ENCODE results near the gene NTRK1.

The NTRK1 gene

DNA sequence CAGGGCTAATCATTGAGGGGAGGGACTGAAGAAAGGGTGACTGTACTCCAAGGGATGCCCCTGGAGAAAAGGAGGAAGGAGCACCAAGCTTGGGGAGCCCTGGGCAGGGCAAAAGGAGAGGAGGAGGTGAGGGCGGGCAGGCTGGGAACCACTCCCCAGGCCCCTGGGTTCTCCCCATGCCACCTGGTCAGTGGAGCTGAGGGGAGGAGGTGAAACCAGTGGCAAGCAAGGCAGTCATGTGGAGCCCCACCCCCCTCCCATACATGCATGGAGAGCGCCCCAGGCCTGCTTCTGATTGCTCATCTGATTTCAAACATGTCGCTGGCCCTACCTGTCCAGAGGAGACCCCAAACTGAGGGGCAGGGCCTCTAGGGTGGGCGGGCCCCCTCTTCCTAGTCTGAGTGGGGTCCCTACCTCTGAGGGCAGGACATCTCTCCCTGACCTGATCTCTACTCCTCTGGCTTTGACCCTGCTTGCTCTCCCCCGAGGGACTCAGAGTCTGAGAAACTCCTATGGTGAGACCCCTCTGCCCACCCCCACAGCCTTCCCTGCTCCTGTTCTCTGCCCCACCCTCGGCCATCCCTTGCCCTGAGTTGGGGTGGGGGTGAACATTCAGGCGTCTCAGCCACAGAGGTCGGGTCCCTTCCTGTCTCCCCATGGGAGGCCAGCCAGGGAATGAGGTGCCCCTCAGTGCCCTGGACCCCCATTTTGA is 20.3 kb upstream of the NTRK1 start:
- Mint-ChIP-seq H3K4me1 (peaks cover 53% of the 10 kb centered on the region), H3K36me3 (ENCODE audit: low read depth) (no peaks in the 10 kb centered on the region), H3K27me3 (ENCODE audit: low read depth, poor library complexity) (peaks cover 86% of the 10 kb centered on the region), H3K27ac (no peak overlapping the region), H3K9me3 (no peaks in the 10 kb centered on the region), H3K4me3 (no peak overlapping the region)
- TF ChIP-seq, protein P1, sequence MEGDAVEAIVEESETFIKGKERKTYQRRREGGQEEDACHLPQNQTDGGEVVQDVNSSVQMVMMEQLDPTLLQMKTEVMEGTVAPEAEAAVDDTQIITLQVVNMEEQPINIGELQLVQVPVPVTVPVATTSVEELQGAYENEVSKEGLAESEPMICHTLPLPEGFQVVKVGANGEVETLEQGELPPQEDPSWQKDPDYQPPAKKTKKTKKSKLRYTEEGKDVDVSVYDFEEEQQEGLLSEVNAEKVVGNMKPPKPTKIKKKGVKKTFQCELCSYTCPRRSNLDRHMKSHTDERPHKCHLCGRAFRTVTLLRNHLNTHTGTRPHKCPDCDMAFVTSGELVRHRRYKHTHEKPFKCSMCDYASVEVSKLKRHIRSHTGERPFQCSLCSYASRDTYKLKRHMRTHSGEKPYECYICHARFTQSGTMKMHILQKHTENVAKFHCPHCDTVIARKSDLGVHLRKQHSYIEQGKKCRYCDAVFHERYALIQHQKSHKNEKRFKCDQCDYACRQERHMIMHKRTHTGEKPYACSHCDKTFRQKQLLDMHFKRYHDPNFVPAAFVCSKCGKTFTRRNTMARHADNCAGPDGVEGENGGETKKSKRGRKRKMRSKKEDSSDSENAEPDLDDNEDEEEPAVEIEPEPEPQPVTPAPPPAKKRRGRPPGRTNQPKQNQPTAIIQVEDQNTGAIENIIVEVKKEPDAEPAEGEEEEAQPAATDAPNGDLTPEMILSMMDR (IDR thresholded peaks at IDR 0.05), result no peak
- no peak for DNase-seq

DNA sequence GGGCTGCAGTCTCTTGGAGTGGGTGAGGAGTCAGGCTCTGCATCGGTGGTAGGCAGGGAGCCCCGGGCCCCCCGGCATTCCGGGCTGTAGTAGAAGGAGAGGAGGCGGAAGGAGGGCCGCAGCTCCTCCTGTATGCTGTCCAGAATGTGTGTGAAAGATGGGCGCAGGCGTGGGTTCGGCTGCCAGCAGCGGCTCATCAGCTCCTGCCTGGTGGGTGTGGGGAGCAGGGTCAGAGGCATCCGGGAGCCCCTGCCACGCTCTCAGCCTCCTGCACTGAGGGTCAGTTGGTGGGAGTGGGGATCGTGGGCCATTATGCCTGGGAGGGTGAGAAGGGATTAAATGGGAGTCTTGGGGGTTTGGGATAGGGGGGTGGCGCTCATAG is 19.8 kb upstream of the NTRK1 start:
- Mint-ChIP-seq H3K36me3 (ENCODE audit: low read depth) (no peaks in the 10 kb centered on the region), H3K4me1 (peaks cover 53% of the 10 kb centered on the region), H3K9me3 (no peaks in the 10 kb centered on the region), H3K27me3 (ENCODE audit: low read depth, poor library complexity) (peaks cover 86% of the 10 kb centered on the region), H3K4me3 (no peak overlapping the region), H3K27ac (no peak overlapping the region)
- DNase-seq, result no peak
- TF ChIP-seq, protein P1 (IDR thresholded peaks at IDR 0.05), result no peak

DNA sequence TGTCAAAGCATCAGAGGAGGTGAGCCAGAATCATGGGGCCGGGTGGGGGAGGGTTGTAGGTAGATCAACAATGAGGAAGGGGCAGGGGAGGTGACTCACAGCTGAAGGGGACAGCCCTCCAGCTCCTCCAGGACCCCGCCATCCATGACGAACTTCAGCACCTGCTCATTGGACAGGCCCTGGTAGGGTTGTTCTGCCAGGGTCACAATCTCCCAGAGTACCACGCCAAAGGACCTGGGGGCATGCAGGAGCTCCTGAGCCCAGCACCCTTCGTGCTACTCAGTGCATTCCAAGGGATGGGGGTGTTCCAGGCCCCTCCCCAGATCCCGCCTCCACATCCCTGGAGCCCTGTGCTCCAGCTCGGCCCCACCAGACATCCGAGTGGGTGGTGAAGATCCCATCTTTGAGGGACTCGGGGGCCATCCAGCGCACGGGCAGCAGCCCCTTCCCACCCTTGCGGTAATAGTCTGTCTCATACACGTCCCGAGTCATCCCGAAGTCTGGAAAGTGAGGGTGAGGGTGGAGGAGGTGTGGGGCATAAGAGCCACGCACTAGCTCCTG is 19.3 kb upstream of the NTRK1 start:
- Mint-ChIP-seq H3K4me3 (no peak overlapping the region), H3K9me3 (no peaks in the 10 kb centered on the region), H3K27me3 (ENCODE audit: low read depth, poor library complexity) (peaks cover 86% of the 10 kb centered on the region), H3K4me1 (peaks cover 48% of the 10 kb centered on the region), H3K36me3 (ENCODE audit: low read depth) (no peaks in the 10 kb centered on the region), H3K27ac (no peak overlapping the region)
- TF ChIP-seq, protein P1 (IDR thresholded peaks at IDR 0.05), result no peak
- DNase-seq, result peak; percentile 36

DNA sequence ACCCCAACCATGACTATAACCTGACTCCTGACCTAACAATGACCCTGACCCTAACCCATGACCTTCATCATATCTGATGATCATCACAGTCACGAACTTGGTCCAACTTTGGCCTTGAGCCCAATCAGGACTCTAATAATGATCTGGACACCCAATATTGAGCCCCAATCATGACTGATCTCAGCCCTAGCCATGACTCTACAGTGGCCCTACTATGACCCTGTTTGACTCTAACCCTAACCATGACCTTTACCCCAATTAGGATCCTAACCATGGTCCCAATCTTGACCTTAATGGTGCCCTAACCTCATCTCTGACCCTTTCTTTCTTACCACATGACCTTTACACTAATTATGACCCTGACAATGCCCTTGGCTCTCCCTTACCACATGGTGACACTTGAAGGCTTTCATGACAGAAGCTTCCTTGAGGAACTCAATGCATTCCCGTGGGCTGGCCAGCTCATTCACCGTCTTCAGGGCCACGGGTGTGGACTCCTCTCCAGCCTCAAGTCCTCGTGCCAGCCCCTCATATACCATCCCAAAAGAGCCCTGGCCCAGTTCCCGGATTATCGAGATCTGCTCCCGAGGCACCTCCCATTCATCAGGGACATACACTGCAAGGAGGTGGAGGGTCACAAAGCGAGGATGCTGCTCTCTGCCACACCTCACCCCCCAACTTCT is 17.9 kb upstream of the NTRK1 start:
- no peak overlapping the region for H3K27ac Mint-ChIP-seq
- no peak overlapping the region for H3K4me3 Mint-ChIP-seq
- no peaks in the 10 kb centered on the region for H3K9me3 Mint-ChIP-seq
- peaks cover 88% of the 10 kb centered on the region for H3K27me3 Mint-ChIP-seq (ENCODE audit: low read depth, poor library complexity)
- TF ChIP-seq, protein P1 (IDR thresholded peaks at IDR 0.05), result no peak
- no peaks in the 10 kb centered on the region for H3K36me3 Mint-ChIP-seq (ENCODE audit: low read depth)
- DNase-seq, result no peak
- peaks cover 43% of the 10 kb centered on the region for H3K4me1 Mint-ChIP-seq

DNA sequence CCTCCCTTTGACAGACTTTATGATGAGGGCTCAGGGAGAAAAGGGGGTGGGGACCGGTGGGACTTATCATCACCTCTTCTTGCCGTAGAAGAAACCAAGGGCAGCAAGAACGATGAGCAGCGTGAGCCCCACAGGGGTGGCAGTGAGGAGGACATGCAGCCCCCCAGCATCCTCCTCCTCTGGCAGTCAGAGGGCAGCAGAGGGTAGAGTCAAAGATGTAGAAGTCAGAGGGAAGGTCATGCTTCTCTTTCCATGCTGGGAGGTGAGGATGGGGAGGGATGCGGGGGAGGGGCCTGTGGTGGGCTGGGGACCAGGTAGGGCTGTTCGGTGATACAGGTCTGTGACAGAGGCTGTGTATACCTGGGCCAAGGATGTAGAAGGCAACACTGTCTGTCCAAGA is 16.6 kb upstream of the NTRK1 start:
- H3K36me3 Mint-ChIP-seq (ENCODE audit: low read depth), result no peaks in the 10 kb centered on the region
- H3K27me3 Mint-ChIP-seq (ENCODE audit: low read depth, poor library complexity), result peaks cover 97% of the 10 kb centered on the region
- no peaks in the 10 kb centered on the region for H3K9me3 Mint-ChIP-seq
- DNase-seq, result no peak
- H3K4me1 Mint-ChIP-seq, result peaks cover 49% of the 10 kb centered on the region
- TF ChIP-seq, protein P1 (IDR thresholded peaks at IDR 0.05), result no peak
- no peak overlapping the region for H3K4me3 Mint-ChIP-seq
- H3K27ac Mint-ChIP-seq, result no peak overlapping the region
